GM10248 (cell line): Measurements from ENCODE around the gene AKT2.
A peak's percentile ranks its signal among the peaks of the same experiment; 100 is the strongest.

Experiments
- CTCF ChIA-PET: fragments of 300-600 bp; sonication (Branson Sonifier 250); formaldehyde crosslinking; extraction: SDS; loops from one replicate; lab custom pipeline; 2021; ENCODE audit warnings: antibody characterized with exemption; lab: Yijun Ruan, JAX
- POLR2A ChIA-PET: fragments of 350-650 bp; sonication (Branson Sonifier 250); formaldehyde crosslinking; extraction: SDS; loops from one replicate; lab custom pipeline; 2020; ENCODE audit warnings: antibody characterized with exemption; lab: Yijun Ruan, JAX
- DNase-seq: peaks from one replicate; pipeline ENCODE4 v3.0.0; 2012; ENCODE audit errors: extremely low spot score
- TF ChIP-seq, protein P1 (sequence below): IDR thresholded peaks from 2 replicates; pipeline ENCODE4 v1.5.1; 2012; ENCODE audit warnings: mild to moderate bottlenecking, low read depth; ENCODE audit errors: extremely low read depth, missing control alignments, control extremely low read depth

AKT2 gene

GRCh38 chr19:40228346-40228745 lies 56.8 kb downstream of the AKT2 start:
- TF ChIP-seq, protein P1, sequence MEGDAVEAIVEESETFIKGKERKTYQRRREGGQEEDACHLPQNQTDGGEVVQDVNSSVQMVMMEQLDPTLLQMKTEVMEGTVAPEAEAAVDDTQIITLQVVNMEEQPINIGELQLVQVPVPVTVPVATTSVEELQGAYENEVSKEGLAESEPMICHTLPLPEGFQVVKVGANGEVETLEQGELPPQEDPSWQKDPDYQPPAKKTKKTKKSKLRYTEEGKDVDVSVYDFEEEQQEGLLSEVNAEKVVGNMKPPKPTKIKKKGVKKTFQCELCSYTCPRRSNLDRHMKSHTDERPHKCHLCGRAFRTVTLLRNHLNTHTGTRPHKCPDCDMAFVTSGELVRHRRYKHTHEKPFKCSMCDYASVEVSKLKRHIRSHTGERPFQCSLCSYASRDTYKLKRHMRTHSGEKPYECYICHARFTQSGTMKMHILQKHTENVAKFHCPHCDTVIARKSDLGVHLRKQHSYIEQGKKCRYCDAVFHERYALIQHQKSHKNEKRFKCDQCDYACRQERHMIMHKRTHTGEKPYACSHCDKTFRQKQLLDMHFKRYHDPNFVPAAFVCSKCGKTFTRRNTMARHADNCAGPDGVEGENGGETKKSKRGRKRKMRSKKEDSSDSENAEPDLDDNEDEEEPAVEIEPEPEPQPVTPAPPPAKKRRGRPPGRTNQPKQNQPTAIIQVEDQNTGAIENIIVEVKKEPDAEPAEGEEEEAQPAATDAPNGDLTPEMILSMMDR, result no peak
- ChIA-PET CTCF (interaction anchor here (1.5 kb wide), 1 partner anchor 89 kb away, joined by 5 read pairs; no protein-coding TSS in a partner anchor), POLR2A (no interaction called here)
- no peak for DNase-seq

DNA sequence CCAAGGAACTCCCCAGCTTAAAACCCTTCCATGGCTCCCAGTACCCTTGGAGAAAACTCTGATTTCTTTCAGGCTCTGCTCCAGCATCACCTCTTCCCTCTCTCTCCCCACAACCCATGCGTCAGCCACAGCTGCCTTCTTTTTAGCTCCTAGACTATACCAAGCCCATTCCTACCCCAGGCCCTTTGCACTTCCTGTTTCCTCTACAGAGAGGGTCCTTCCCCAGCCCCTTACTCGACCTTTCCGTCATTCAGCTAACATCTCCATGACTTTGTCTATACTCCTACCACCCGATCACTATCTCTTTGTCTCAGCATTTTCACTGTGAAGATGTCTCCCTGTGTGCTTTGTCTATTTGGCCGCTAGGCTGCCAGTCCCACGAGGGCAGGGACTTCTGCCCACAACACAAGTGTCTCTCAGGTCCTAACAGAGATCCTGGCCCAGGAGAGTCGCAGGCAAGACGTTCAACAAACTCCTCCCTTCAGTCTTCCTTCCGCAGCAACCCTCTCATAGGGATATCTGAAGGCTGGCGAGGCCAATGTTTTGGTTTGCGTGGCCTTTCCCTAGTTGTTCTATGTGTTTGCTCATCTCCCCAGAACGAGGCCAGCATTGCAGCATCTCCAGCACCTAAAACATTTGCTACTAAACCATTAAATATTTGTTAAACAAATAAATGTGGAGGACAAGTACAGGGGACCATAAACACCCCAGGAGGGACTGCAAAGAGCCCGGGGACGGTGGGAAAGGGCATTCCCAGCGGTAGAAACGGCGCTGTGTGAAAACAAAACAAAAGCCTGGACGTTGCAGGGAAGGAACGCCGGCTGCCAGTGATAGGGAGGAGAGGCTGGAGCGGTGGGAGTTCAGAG lies 59.5 kb downstream of the AKT2 start:
- ChIA-PET POLR2A (no interaction called here), CTCF (interaction anchor here (0.8 to 1.2 kb wide), 3 partner anchors 11 to 86 kb away, joined by 3 read pairs; no protein-coding TSS in a partner anchor)
- DNase-seq, result no peak
- TF ChIP-seq, protein P1, result no peak

- ChIA-PET CTCF (interaction anchor here (0.8 to 1.2 kb wide), 3 partner anchors 12 to 85 kb away, joined by 3 read pairs; no protein-coding TSS in a partner anchor), POLR2A (no interaction called here)
- TF ChIP-seq, protein P1, result no peak
- no peak for DNase-seq
These were observed 60.6 kb downstream of the AKT2 start for GRCh38 chr19:40224342-40225150.

DNA sequence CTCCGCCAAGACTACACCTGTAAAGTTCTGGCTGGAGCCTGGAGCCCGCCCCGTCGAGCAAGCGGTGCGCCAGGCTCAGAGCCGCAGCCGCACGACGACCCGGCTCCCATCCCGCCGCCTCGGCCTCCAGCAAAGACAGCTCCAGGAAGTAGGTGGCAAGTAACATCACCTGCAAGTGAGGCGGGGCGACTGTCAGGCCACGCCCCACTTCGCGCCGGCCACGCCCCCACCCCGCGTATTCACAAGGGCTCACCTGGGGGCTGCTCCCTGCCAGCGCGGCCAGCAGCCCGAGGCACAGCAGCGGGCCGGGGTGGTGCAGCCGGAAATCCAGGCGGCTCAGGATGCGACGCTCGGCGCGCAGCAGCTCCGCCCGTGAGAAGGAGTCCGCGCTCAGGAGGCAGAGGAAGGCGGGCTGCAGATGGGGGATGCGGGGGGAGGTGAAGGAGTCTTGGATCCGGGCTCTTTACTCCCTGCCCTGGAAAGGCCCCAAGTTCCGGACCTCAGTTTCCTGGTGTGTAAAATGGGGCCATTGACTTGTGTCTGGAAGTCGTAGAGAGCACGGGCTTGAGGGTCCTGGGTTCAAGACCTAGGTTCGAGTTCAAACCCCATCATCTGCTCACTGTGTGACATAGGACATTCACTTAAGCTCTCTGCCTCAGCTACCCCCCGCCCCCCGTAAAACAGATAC lies 61.9 kb downstream of the AKT2 start:
- ChIA-PET POLR2A (no interaction called here), CTCF (interaction anchor here (1.0 kb wide), 1 partner anchor 33 kb away, joined by 3 read pairs; no protein-coding TSS in a partner anchor)
- TF ChIP-seq, protein P1, result no peak
- no peak for DNase-seq

GRCh38 chr19:40221858-40222619 lies 63.1 kb downstream of the AKT2 start:
- peak; percentile 91 for DNase-seq
- POLR2A ChIA-PET, result no interaction called here
- TF ChIP-seq, protein P1, result peak; percentile 69
- CTCF ChIA-PET, result interaction anchor here (1.7 kb wide), 1 partner anchor 81 kb away, joined by 9 read pairs; no protein-coding TSS in a partner anchor
